Measurements from ENCODE around the gene DUSP14. TPM values are rescaled to one million over a fixed set of nuclear protein-coding genes. Genes with fewer than 3 reads are reported as not detected.
"Not testable (repeated sequence)": the region's sequence is repeated elsewhere in the genome, so short reads cannot be mapped to it uniquely, and the experiment has no call there.

The DUSP14 gene, protein sequence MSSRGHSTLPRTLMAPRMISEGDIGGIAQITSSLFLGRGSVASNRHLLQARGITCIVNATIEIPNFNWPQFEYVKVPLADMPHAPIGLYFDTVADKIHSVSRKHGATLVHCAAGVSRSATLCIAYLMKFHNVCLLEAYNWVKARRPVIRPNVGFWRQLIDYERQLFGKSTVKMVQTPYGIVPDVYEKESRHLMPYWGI
- 33.5 TPM for total RNA-seq (ENCODE audit: insufficient read depth, low replicate concordance)

DNA sequence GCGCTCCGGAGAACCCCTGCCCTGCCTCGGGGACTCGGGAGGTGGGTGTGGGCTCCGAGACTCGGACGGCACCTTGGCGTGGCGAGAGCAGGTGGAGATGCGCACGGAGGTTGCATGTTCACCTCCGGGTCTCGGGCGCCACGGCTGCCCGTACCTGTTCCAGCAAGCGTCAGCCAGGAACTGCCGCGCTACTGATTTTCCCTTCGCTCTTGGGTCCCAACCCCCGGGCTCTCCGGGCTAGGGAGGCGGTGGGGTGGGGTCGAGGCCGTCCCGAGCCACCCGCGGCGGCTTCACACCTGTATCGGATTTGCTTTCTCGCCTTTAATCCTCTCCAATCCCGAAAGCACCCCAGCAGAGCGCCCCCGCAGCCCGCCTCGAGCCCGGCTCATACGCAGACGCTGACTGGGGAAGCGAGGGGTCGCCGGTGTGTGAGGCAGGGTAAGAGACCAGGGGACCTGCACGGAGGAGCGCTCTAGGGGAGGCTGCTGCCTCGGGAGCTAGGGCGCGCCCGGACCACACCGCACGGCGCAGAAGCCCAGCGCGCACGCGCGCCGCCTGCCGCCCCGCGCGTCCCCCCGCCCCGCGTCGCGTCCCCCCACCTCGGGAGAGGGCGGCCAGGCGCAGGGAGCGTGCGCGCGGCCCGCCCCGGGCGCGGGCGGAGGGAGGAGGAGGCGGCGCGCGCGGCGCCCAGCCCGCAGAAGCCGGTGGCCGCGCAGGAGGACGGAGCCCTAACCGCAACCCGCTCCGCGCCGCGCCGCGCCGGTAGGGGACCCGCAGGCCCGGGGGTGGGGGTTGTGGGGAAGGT, at the start of gene DUSP14:
DUSP14 (plus strand) TSS at position 695 of the 805 bp plus-strand sequence. CDS start 22,382 bp downstream, outside the sequence.
- DNase-seq (ENCODE audit: low spot score), result peak; percentile 90

DNA sequence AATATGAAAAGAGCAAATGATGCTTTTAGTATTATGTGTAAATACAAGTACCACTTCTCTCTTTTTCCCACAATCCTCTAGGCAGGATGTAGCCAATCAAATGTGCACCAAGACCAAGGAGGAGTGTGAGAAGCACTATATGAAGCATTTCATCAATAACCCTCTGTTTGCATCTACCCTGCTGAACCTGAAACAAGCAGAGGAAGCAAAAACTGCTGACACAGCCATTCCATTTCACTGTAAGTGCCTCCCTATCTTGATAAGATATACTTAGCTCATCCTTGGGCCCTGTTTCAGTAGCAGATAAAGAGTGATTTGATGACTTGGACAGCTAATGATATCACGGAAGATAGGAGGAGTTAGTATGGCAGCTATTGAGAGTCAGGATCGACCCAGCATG, 49.3 kb upstream of the DUSP14 start:
- no peak for DNase-seq (ENCODE audit: low spot score)

DNA sequence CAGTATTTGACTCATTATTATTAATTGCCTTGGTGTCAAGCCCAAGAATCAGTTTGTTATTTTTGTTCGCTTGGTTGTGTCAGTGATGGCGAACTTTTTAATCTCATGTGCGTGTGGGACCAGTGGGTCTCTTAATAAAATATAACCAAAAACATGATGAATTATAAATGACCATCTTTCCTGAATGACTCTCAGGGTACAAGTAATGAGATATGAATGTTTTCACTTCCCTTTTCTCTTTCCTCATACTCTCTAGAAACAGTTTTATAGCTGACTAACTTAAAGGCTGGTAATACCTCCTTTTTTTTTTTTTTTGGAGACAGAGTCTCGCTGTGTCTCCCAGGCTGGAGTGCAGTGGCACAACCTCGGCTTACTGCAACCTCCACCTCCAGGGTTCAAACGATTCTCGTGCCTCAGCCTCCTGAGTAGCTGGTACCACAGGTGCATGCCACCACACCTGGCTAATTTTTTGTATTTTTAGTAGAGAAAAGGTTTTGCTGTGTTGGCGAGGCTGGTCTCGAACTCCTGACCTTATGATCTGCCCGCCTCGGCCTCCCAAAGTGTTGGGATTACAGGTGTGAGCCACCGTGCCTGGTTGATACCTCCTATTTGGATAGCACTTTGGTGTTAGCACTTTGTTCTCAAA, 48.2 kb upstream of the DUSP14 start:
- DNase-seq (ENCODE audit: low spot score), result not testable (repeated sequence)

DNA sequence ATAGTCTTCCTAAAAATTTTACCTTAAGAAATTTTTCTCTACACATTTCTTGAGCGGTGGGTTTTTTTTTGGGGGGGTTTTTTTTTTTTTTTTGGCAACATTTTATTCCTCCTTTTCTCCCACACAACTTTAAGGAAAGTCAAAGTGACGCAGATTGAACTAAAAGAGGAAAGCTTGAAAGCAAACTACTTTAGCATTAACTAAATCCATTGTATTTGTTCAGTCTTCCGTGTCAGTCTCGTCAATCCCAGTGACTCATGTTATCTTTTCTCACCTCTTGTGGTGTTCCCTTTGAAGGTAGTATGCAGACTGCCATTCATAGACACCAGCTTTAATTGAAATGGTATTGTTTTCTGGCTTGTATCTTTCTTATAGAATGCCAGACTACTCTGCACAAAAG, 43.7 kb upstream of the DUSP14 start:
- DNase-seq (ENCODE audit: low spot score), result no peak

DNA sequence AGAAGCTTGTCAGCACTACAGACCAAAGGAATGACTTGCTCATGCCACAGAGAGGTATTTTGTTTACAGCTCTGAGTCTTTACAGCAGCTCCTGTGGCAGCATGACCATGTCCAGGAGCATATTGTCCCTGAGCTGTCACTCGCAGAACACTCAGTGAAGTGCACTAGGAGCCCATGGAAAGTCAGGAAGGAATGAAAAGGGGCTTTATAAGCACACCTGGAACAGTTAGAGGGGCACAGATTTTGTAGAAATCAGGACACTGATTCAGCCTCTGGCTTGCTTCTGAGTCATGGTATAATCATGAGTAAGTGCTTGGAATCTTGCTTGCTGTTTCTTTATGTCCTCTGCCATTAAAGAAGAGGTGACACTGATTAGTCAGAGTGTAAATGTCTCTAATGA, 42.0 kb upstream of the DUSP14 start:
- no peak for DNase-seq (ENCODE audit: low spot score)

DNA sequence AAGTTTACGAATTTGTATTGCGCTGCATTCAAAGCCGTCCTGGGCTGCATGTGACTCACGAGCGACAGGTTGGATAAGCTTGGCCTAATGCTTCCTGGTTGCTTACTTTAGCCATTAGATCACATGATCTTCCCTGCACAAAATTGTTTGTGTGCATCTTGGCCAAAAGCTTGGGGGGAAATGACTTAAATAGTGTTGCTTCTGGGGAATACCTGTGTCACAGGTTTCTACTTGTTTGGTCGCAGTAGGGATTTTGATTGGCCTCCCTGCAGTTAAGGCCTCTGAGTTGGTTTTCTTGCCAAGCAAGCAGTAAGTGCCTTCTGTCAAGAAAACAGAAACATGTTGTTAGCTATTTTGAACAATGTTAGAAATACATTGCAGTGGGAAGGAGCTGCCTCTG, 39.6 kb upstream of the DUSP14 start:
- peak; percentile 74 for DNase-seq (ENCODE audit: low spot score)

DNA sequence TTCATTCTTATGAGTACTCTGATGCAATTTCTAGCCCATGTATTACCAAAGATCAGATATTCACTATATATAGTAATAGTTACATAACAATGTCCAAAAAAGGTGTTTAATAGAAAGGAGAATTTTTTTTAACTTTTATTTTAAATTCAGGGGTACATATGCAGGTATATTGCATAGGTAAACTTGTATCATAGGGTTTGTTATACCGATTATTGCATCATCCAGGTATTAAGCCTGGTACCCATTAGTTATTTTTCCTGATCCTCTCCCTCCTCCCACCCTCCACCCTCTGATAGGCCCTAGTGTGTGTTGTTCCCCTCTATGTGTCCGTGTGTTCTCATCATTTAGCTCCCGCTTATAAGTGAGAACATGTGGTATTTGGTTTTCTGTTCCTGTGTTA, 31.9 kb upstream of the DUSP14 start:
- not testable (repeated sequence) for DNase-seq (ENCODE audit: low spot score)

DNA sequence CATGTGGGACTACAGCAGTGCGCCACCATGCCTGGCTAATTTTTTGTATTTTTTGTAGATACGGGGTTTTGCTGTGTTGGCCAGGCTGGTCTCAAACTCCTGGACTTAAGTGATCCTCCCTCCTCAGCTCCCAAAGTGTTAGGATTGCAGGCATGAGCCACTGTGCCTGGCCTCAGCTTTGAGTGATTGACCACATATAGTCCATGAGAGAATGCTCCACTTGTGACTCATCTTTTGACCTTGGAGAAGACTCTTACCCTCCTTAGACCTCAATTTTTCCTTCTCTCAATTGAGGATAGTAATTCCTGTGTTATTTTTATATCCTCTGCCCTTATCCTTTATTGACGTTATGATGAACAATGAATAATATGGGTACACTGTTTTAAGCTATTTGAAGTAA, 30.9 kb upstream of the DUSP14 start:
- no peak for DNase-seq (ENCODE audit: low spot score)

DNA sequence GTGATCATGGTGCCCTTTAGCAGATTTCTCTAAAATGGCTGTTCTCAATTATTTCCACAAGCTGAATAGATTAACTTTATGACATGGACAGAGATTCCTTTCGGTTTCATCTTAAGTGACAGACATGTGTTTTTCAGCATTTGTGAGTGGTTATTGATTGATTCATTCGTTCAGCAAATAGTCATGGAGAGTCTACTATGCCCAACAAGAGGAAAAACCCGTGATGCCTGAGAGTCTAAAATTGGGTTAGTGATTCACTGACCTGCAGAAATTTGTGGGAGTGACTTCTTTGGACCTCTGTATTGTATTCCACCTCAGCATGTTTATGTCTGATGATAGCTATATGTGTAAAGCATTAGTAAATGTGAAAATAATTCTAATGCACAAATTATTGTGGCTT, 28.0 kb upstream of the DUSP14 start:
- DNase-seq (ENCODE audit: low spot score), result no peak

DNA sequence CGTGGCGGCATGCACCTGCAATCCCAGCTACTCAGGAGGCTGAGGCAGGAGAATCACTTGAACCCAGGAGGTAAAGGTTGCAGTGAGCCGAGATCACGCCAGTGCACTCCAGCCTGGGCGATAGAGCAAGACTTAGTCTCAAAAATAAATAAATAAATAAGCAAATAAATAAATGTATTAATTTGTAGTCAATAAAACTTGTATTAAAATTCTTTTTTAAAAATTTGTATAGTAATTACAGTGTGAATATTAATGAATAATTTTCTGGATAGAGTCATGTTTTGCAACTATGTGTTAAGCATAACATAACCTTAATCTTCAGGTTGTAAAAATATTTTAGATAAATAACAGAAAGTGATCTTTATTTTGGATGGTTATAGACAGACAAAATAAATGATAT, 27.2 kb upstream of the DUSP14 start:
- no peak for DNase-seq (ENCODE audit: low spot score)

DNA sequence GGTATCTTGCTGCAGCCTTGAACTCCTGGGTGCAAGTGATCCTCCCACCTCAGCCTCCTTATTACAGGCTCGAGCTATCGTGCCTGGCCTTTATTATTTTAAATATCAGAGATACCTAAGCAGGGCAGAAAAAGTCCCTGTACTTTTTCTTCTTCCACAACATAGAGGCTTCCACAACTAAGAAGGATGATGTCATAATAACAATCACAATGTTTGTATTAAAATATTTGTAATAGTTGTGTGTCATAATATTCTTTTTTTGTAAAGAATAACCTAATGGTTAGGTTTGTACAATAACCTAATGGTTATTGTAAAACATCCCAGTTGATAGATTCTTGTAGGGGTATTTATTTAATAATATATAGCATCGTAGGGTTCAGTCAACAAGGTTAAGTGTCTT, 26.7 kb upstream of the DUSP14 start:
- no peak for DNase-seq (ENCODE audit: low spot score)

DNA sequence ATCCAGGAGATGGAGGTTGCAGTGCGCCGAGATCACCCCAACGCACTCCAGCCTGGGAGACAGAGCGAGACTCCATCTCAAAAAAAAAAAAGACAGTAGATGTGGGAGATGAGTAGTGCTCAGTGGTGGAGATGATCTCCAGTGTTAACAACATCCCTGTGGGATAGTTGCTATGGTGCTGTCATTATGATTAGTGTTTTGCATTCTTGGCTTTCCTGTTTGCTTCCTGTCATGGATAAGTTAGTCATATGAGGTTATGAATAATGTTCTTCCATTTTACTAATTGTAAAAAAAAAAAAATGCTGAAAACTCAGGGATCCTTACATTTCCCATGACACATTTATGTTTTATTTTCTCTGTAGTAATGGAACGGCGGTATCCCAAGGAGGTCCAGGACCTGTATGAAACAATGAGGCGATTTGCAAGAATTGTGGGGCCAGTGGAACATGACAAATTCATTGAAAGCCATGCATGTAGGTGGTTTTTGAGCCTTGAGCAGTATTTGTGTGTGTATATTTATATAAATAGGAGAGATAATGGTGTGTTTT, 24.5 kb upstream of the DUSP14 start:
- DNase-seq (ENCODE audit: low spot score), result no peak

DNA sequence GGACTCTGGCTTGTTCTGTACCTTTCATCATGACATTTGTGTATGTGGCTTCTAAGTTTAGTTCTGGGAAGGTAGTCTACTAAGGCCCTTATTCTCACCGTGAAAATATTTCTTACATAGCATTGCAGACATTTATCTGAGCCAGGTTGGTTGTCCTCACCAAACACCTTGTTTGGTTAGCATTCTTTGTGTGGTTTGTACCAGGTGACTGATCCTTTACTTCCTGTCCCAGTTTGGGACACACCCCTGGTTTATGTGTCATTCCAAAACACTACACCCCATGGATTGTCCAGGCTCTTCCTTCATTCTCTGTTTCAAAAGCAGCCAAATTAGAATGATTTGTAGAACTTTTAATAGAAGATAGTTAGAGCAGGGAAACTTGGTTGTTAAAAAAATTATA, 23.2 kb upstream of the DUSP14 start:
- DNase-seq (ENCODE audit: low spot score), result no peak

DNA sequence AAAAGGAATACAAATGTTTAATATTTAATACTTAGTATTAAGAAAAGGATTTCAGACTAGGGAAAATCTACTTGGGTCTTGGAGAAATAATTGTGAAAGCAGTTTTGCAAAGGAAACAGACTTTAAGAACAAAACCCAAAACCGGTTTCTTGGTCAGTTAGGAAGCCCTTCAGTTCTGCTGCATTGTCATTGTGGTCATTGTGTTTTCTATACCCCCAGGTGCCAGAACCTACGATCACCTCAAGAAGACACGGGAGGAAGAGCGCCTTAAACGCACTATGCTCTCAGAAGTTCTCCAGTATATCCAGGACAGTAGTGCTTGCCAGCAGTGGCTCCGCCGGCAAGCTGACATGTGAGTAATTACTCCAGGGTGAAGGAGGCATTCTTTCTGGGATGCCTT, 19.5 kb upstream of the DUSP14 start:
- no peak for DNase-seq (ENCODE audit: low spot score)

DNA sequence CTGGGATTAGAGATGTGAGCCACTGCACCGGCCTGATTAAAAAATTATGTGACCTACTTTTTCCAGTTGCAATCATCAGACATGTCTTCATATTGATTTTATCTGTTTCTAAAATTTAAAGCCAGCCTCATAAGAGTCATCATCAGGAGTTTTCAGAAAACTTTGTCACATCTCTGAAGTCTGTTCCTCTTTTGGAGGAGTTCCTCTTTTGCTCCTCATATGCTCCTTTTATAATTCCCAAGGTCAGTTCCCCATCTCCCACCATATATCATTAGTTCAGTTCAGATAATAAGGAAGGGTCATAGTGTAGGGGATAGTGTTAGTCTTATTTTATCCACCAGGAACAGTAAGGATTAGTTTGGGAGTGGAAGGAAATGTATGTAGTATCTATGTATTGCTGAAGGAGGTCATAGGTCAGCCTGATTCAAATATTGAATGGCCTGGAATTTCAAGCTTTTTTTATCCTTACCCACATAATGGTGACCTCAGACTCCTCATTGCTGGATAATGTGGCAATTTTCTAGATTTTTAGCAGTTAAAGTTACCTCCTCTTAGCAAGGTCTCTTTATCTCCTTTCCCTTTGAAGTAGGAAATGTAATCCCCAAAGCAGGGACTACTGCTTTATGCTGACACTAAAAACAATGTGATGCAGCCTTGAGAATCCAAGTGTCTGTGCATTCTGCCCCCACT, 13.8 kb upstream of the DUSP14 start:
- DNase-seq (ENCODE audit: low spot score), result no peak

DNA sequence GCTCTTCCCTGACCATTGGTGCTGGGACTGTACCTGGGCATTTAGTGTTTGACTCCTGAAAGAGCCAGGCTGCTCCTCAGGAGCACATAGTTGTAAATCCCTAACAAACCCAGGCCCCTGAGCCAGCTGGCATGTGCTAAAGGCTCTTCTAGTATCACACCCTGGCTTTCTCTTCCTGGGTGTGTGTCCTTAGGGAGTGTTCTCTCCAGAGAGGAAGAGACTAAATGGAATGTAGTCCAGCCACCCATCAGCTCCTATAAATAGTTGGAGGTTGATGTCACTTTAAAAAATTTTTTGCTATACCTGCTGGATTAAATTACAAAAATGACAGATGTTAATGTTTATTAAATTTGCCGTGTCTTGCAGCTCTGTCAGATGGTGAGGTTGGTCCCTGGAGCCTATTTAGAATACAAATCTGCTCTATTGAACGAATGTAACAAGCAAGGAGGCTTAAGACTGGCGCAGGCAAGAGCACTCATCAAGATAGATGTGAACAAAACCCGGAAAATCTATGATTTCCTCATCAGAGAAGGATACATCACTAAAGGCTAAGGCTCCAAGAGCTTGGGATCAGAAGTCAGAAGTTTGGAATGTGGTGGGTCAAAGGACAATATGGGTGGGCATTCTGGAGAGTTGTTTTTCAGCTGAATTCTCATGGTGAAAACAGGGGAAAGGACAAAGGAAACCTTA, 13.1 kb upstream of the DUSP14 start:
- peak; percentile 37 for DNase-seq (ENCODE audit: low spot score)

DNA sequence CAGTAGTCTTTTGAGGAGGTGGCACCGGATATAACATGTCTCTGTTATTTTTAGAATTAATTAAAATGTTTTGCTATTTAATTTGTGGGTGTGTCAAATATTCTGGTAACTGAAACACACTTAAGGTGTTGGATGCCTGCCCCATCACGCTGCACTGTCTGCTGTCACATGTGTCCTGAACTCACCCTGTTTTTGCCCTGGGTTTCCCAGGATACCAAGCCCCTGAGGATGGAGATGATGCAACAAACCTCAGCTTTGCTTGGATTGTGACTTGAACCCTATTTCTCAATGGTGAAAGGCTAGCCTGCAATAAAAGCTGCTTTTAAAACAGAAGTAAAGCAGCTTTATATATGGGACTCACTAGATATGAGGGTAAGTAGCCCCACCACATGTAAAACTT, 11.5 kb upstream of the DUSP14 start:
- DNase-seq (ENCODE audit: low spot score), result no peak

DNA sequence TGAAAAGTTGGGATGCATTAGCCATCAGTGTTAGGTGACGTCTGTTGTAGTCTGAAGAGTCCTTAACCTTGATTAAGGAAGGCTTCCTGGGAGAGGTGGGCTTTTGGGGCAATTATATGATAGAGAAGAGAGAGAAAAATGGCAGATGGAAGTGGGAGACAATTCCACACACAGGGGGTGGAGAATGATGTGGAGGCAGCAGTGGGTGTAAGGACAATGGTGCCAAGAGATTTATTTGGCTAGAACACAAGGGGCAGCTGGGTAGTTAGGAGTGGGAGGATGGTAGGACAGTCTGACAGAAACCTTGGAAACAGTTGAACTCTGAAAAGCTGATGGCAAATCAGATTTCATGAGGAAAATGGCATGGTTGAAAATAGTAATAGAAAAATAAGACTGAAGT, 10.7 kb upstream of the DUSP14 start:
- no peak for DNase-seq (ENCODE audit: low spot score)

DNA sequence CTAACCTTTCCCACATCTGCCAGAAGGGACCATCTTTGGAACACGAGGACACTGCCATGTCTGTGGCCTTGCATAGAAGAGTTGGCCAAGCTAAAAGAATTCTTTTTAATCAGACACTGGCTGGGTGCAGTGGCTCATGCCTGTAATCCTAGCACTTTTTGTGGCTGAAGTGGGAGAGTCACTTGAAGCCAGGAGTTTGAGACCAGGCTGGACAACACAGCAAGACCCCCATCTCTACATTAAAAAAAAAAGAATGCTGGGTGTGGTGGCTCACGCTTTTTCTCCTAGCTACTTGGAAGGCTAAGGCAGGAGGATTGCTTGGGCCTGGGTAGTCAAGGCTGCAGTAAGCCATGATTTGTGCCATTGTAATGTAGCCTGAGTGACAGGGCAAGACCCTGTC, 9.3 kb upstream of the DUSP14 start:
- no peak for DNase-seq (ENCODE audit: low spot score)

DNA sequence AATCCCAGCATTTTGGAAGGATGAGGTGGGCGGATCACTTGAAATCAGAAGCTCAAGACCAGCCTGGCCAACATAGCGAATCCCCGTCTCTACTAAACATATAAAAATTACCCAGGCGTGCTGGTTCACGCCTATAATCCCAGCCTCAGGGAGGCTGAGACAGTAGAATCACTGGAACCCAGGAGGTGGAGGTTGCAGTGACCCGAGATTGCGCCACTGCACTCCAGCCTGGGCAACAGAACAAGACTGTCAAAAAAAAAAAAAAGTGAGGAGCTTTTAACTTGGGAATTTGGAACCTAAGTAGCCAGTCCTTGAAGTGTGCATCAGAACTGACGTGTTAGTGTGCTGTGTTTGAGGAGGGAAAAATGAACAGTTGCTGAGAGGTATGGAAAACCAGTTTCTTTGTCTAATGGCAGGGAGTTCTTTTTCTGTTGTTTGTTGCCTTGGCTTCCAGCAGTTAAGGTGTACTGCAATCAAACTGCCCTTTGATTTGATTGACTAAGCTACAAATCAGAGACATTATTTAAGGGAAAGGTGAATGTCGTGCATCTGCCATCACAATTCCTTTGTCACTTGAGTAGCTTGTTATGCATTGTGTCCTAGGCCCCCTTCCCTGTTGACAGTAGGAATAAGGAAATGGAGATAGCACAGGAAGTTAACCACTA, 8.6 kb upstream of the DUSP14 start:
- DNase-seq (ENCODE audit: low spot score), result no peak
